ENCODE data around the gene NCAM2. TPM values are rescaled to one million over a fixed set of nuclear protein-coding genes. Genes with fewer than 3 reads are reported as not detected.

NCAM2 gene
- total RNA-seq, 1 donor from 2014 or later = 16.3 TPM

- Mint-ChIP-seq H3K27ac (ENCODE audit: unreplicated experiment) (no peak overlapping the region), H3K9me3 (ENCODE audit: low read depth) (no peaks in the 10 kb centered on the region), H3K36me3 (ENCODE audit: low read depth) (no peaks in the 10 kb centered on the region), H3K4me1 (ENCODE audit: low read depth) (no peaks in the 10 kb centered on the region), H3K4me3 (ENCODE audit: unreplicated experiment) (no peak overlapping the region), H3K27me3 (ENCODE audit: low read depth) (no peaks in the 10 kb centered on the region)
- no peak for DNase-seq (ENCODE audit: low spot score)
- no peak for TF ChIP-seq CTCF (IDR thresholded peaks at IDR 0.05)
Measured at GRCh38 chr21:21464684-21465083, 466.5 kb downstream of the NCAM2 start.

- DNase-seq (ENCODE audit: low spot score) = no peak
- Mint-ChIP-seq H3K27ac (ENCODE audit: unreplicated experiment) (no peak overlapping the region), H3K27me3 (ENCODE audit: low read depth) (no peaks in the 10 kb centered on the region), H3K36me3 (ENCODE audit: low read depth) (peaks cover 2% of the 10 kb centered on the region), H3K9me3 (ENCODE audit: low read depth) (no peaks in the 10 kb centered on the region), H3K4me1 (ENCODE audit: low read depth) (no peaks in the 10 kb centered on the region), H3K4me3 (ENCODE audit: unreplicated experiment) (no peak overlapping the region)
- no peak for TF ChIP-seq CTCF (IDR thresholded peaks at IDR 0.05)
Measured at GRCh38 chr21:21466752-21467151, 468.5 kb downstream of the NCAM2 start.

GRCh38 chr21:21468003-21468402, 469.8 kb downstream of the NCAM2 start:
- no peaks in the 10 kb centered on the region for H3K27me3 Mint-ChIP-seq (ENCODE audit: low read depth)
- H3K27ac Mint-ChIP-seq (ENCODE audit: unreplicated experiment) = no peak overlapping the region
- no peaks in the 10 kb centered on the region for H3K9me3 Mint-ChIP-seq (ENCODE audit: low read depth)
- peaks cover 2% of the 10 kb centered on the region for H3K36me3 Mint-ChIP-seq (ENCODE audit: low read depth)
- DNase-seq (ENCODE audit: low spot score) = no peak
- TF ChIP-seq CTCF (IDR thresholded peaks at IDR 0.05) = no peak
- H3K4me1 Mint-ChIP-seq (ENCODE audit: low read depth) = no peaks in the 10 kb centered on the region
- H3K4me3 Mint-ChIP-seq (ENCODE audit: unreplicated experiment) = no peak overlapping the region

GRCh38 chr21:21481239-21481638, 483.0 kb downstream of the NCAM2 start:
- H3K36me3 Mint-ChIP-seq (ENCODE audit: low read depth) = peaks cover 3% of the 10 kb centered on the region
- DNase-seq (ENCODE audit: low spot score) = no peak
- no peaks in the 10 kb centered on the region for H3K27me3 Mint-ChIP-seq (ENCODE audit: low read depth)
- no peaks in the 10 kb centered on the region for H3K4me1 Mint-ChIP-seq (ENCODE audit: low read depth)
- peaks cover 1% of the 10 kb centered on the region for H3K9me3 Mint-ChIP-seq (ENCODE audit: low read depth)
- no peak overlapping the region for H3K4me3 Mint-ChIP-seq (ENCODE audit: unreplicated experiment)
- TF ChIP-seq CTCF (IDR thresholded peaks at IDR 0.05) = no peak
- H3K27ac Mint-ChIP-seq (ENCODE audit: unreplicated experiment) = no peak overlapping the region

- Mint-ChIP-seq H3K4me1 (ENCODE audit: low read depth) (peaks cover 4% of the 10 kb centered on the region), H3K9me3 (ENCODE audit: low read depth) (peaks cover 13% of the 10 kb centered on the region), H3K36me3 (ENCODE audit: low read depth) (no peaks in the 10 kb centered on the region), H3K27me3 (ENCODE audit: low read depth) (no peaks in the 10 kb centered on the region), H3K4me3 (ENCODE audit: unreplicated experiment) (no peak overlapping the region), H3K27ac (ENCODE audit: unreplicated experiment) (no peak overlapping the region)
- TF ChIP-seq CTCF (IDR thresholded peaks at IDR 0.05) = no peak
- no peak for DNase-seq (ENCODE audit: low spot score)
Measured at GRCh38 chr21:21508859-21509258, 510.6 kb downstream of the NCAM2 start.

All from chondrocyte (in vitro differentiated cells).